CD4-positive, alpha-beta T cell (primary cell): Measurements from ENCODE around the gene CATSPER1. TPM values are rescaled to one million over a fixed set of nuclear protein-coding genes. Genes with fewer than 3 reads are reported as not detected.

Experiments used
- ATAC-seq: fragments of 200-7000 bp; cut with Tn5 transposase; one replicate; pipeline ENCODE4 v1.10.0; 2022; ENCODE audit warnings: mild to moderate bottlenecking; ENCODE audit not compliant: poor library complexity
- CTCF ChIA-PET: fragments of 350-600 bp; sonication (Branson Sonifier 250); formaldehyde crosslinking; loops from one replicate; lab custom pipeline; 2021; ENCODE audit warnings: antibody characterized with exemption, inconsistent platforms; lab: Charles Lee
- POLR2A ChIA-PET: fragments of 350-600 bp; sonication (Branson Sonifier 250); formaldehyde crosslinking; loops from one replicate; lab custom pipeline; 2021; ENCODE audit warnings: antibody characterized with exemption, inconsistent platforms; lab: Charles Lee
- DNase-seq, 14 experiments: peaks; one replicate each; pipeline ENCODE4 v3.0.0-alpha.2; 2013 to 2020; ENCODE audit warnings: mixed read lengths in 2 of 14
- H3K27ac ChIP-seq, 2 donors: one replicate each; pipeline versions ENCODE4 v1.5.1 to v1.7.0; 2013; ENCODE audit warnings: low read length in 2 of 2, low read depth in 1 of 2, mild to moderate bottlenecking in 1 of 2
- H3K27me3 ChIP-seq, 2 experiments: 1 replicate in 1 of 2; 2 replicates in 1 of 2; pipeline versions ENCODE4 v1.6.1 to v1.7.0; 2013; ENCODE audit warnings: low read length in 2 of 2, control low read depth in 1 of 2, mild to moderate bottlenecking in 1 of 2, moderate library complexity in 1 of 2; ENCODE audit not compliant: insufficient read depth in 2 of 2, control insufficient read depth in 1 of 2
- H3K36me3 ChIP-seq: one replicate; pipeline ENCODE4 v1.6.1; 2013; ENCODE audit warnings: low read length, control low read depth; ENCODE audit not compliant: insufficient read depth
- H3K4me1 ChIP-seq: one replicate; pipeline ENCODE4 v1.6.1; 2013; ENCODE audit warnings: low read length, control low read depth; ENCODE audit not compliant: insufficient read depth
- H3K4me3 ChIP-seq: one replicate; pipeline ENCODE4 v1.5.1; 2013; ENCODE audit warnings: mild to moderate bottlenecking, low read length, moderate library complexity
- H3K9me3 ChIP-seq, 2 experiments: 1 replicate in 1 of 2; 2 replicates in 1 of 2; pipeline versions ENCODE4 v1.6.1 to v1.7.0; 2013; ENCODE audit warnings: low read length in 2 of 2, mild to moderate bottlenecking in 2 of 2, control low read depth in 1 of 2, moderate library complexity in 1 of 2; ENCODE audit not compliant: control insufficient read depth in 1 of 2, insufficient read depth in 1 of 2
- H3K27ac Mint-ChIP-seq: one replicate; pipeline ENCODE4 v1.8.0; 2020; ENCODE audit warnings: mixed read lengths
- H3K27me3 Mint-ChIP-seq: one replicate; pipeline ENCODE4 v1.8.0; 2021; ENCODE audit warnings: mixed read lengths
- H3K36me3 Mint-ChIP-seq: one replicate; pipeline ENCODE4 v1.8.0; 2021; ENCODE audit warnings: low read depth, mixed read lengths
- H3K4me1 Mint-ChIP-seq: one replicate; pipeline ENCODE4 v1.8.0; 2021; ENCODE audit warnings: low read depth, mixed read lengths
- H3K4me3 Mint-ChIP-seq: one replicate; pipeline ENCODE4 v1.8.0; 2020; ENCODE audit warnings: mild to moderate bottlenecking, mixed read lengths
- H3K9me3 Mint-ChIP-seq: one replicate; pipeline ENCODE4 v1.8.0; 2020; ENCODE audit warnings: mixed read lengths
- CTCF ChIP-seq: fragments of 200-600 bp; IDR thresholded peaks from one replicate; pipeline ENCODE4 v1.8.0; 2022; ENCODE audit warnings: antibody characterized with exemption, mild to moderate bottlenecking
- intact Hi-C, 2 experiments: fragments of 100-400 bp; cut with DNase I in 1 of 2; cut with micrococcal nuclease in 1 of 2; formaldehyde crosslinking; loops; one replicate each; pipeline versions ENCODE4 v1.15.1 to v1.9.0; 2023 to 2025; cut with DNase I, micrococcal nuclease
- total RNA-seq, 174 experiments: library from RNA in 2 of 174; stranded (reverse) in 2 of 174; gene quantifications; one replicate each; pipeline ENCODE4 v1.2.3 and lab custom pipeline; 2021 to 2026

Gene CATSPER1
- total RNA-seq, 2 experiments from 2014 or later = not detected

GRCh38 chr11:66008095-66008467 lies 18.2 kb downstream of the CATSPER1 start:
- Mint-ChIP-seq H3K4me3 (no peak overlapping the region), H3K27ac (no peak overlapping the region), H3K9me3 (no peaks in the 10 kb centered on the region), H3K4me1 (peaks cover 5% of the 10 kb centered on the region), H3K36me3 (peaks cover 20% of the 10 kb centered on the region), H3K27me3 (peaks cover 14% of the 10 kb centered on the region)
- CTCF ChIA-PET = no interaction called here
- H3K4me1 ChIP-seq = peaks cover 22% of the 10 kb centered on the region
- POLR2A ChIA-PET = no interaction called here
- no peak for TF ChIP-seq CTCF
- ATAC-seq (no peak), DNase-seq (no peak)
- peaks cover 16 to 18% of the 10 kb centered on the region in 2 experiments for H3K27me3 ChIP-seq
- H3K9me3 ChIP-seq = no peaks in the 10 kb centered on the region
- peaks cover 24% of the 10 kb centered on the region for H3K36me3 ChIP-seq
- H3K27ac ChIP-seq = no peak overlapping the region
- intact Hi-C loops = no loop called here
- H3K4me3 ChIP-seq = no peak overlapping the region

- peaks cover 26% of the 10 kb centered on the region for H3K4me1 ChIP-seq
- CTCF ChIA-PET = no interaction called here
- Mint-ChIP-seq H3K9me3 (no peaks in the 10 kb centered on the region), H3K36me3 (peaks cover 27% of the 10 kb centered on the region), H3K27ac (no peak overlapping the region), H3K27me3 (peaks cover 8% of the 10 kb centered on the region), H3K4me1 (peaks cover 13% of the 10 kb centered on the region), H3K4me3 (no peak overlapping the region)
- no peaks in the 10 kb centered on the region for H3K9me3 ChIP-seq
- DNase-seq (no peak), ATAC-seq (no peak)
- H3K36me3 ChIP-seq = peaks cover 24% of the 10 kb centered on the region
- no peak for TF ChIP-seq CTCF
- POLR2A ChIA-PET = no interaction called here
- intact Hi-C loops = no loop called here
- H3K27me3 ChIP-seq = peaks cover 9 to 11% of the 10 kb centered on the region in 2 experiments
- H3K27ac ChIP-seq = no peak overlapping the region
- no peak overlapping the region for H3K4me3 ChIP-seq
Observed at GRCh38 chr11:66007201-66007634, 19.1 kb downstream of the CATSPER1 start.

- ChIA-PET CTCF (no interaction called here), POLR2A (no interaction called here)
- Histone ChIP-seq H3K27me3 (peaks cover 7% of the 10 kb centered on the region in 2 experiments), H3K4me3 (no peak overlapping the region), H3K27ac (no peak overlapping the region), H3K4me1 (peaks cover 22% of the 10 kb centered on the region), H3K36me3 (peaks cover 24% of the 10 kb centered on the region), H3K9me3 (no peaks in the 10 kb centered on the region)
- Mint-ChIP-seq H3K36me3 (peaks cover 31% of the 10 kb centered on the region), H3K27me3 (peaks cover 8% of the 10 kb centered on the region), H3K27ac (no peak overlapping the region), H3K9me3 (no peaks in the 10 kb centered on the region), H3K4me3 (no peak overlapping the region), H3K4me1 (peaks cover 17% of the 10 kb centered on the region)
- intact Hi-C loops = no loop called here
- DNase-seq = no peak
- no peak for ATAC-seq
- TF ChIP-seq CTCF = no peak
Observed at GRCh38 chr11:66006891-66007176, 19.4 kb downstream of the CATSPER1 start.
